ENCODE results near the gene DNPH1.

DNPH1 gene

GRCh38 chr6:43263314-43264178, 34.3 kb upstream of the DNPH1 start:
- no peak for FAIRE-seq

- FAIRE-seq, result no peak
Measured at GRCh38 chr6:43262780-43263313, 33.6 kb upstream of the DNPH1 start.

- FAIRE-seq, result no peak
Measured at GRCh38 chr6:43262000-43262779, 32.9 kb upstream of the DNPH1 start.

- no peak for FAIRE-seq
Measured at GRCh38 chr6:43261198-43261597, 31.9 kb upstream of the DNPH1 start.

GRCh38 chr6:43260791-43261190, 31.5 kb upstream of the DNPH1 start:
- FAIRE-seq, result no peak

- no peak for FAIRE-seq
Measured at GRCh38 chr6:43258807-43259686, 29.8 kb upstream of the DNPH1 start.

GRCh38 chr6:43258180-43258579, 28.9 kb upstream of the DNPH1 start:
- no peak for FAIRE-seq

GRCh38 chr6:43257367-43258145, 28.3 kb upstream of the DNPH1 start:
- FAIRE-seq, result no peak

GRCh38 chr6:43256670-43257366, 27.5 kb upstream of the DNPH1 start:
- FAIRE-seq, result no peak

- FAIRE-seq, result no peak
Measured at GRCh38 chr6:43255408-43256054, 26.2 kb upstream of the DNPH1 start.

- no peak for FAIRE-seq
Measured at GRCh38 chr6:43254846-43255245, 25.6 kb upstream of the DNPH1 start.

- no peak for FAIRE-seq
Measured at GRCh38 chr6:43254138-43254817, 25.0 kb upstream of the DNPH1 start.

- no peak for FAIRE-seq
Measured at GRCh38 chr6:43253401-43253800, 24.1 kb upstream of the DNPH1 start.

GRCh38 chr6:43250992-43251373, 21.7 kb upstream of the DNPH1 start:
- no peak for FAIRE-seq

GRCh38 chr6:43248791-43249190, 19.5 kb upstream of the DNPH1 start:
- no peak for FAIRE-seq

- FAIRE-seq, result no peak
Measured at GRCh38 chr6:43248101-43248500, 18.8 kb upstream of the DNPH1 start.

GRCh38 chr6:43247114-43247999, 18.1 kb upstream of the DNPH1 start:
- no peak for FAIRE-seq

- no peak for FAIRE-seq
Measured at GRCh38 chr6:43246301-43247113, 17.2 kb upstream of the DNPH1 start.
